NCI-H1105 treated with DMSO at 0.1 percent for 48 hours (cell line): ENCODE measurements around the gene FAM174C.
A peak's percentile ranks its signal among the peaks of the same experiment; 100 is the strongest.

Source experiments
- DNase-seq: peaks from one replicate; lab custom pipeline; 2025; lab: John Stamatoyannopoulos, UW

FAM174C gene

DNA sequence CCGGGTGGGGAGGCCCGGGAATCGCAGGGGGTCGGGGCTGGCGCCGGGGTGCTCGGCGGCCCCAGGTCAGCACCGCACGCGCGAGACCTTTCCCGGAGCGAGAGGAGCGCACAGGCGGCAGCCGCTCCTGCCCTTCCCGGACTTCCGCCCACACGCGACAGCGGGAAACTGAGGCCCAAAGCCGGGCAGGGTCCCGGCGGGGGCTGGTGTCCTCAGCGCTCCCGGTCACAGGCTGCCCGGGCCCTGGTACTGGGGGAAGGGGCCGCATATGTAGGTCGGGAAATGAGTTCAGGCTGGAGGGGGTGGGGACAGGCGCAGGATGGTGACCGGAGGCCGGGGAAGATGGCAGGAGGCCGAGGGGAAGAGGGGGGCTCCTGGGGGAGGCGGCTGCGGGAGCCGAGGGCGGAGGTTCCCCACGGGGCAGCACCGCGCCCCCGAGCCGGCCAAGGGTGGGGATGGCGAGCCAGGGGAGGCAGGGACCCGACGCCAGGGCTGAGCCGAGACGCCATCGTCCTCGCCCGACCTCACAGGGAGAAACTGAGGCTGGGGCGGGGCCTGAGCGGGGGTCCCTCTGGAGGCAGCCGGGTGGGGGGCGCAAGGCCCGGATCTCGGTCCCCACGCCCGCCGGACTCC, 38.2 kb upstream of the FAM174C start:
- peak; percentile 6 for DNase-seq

DNA sequence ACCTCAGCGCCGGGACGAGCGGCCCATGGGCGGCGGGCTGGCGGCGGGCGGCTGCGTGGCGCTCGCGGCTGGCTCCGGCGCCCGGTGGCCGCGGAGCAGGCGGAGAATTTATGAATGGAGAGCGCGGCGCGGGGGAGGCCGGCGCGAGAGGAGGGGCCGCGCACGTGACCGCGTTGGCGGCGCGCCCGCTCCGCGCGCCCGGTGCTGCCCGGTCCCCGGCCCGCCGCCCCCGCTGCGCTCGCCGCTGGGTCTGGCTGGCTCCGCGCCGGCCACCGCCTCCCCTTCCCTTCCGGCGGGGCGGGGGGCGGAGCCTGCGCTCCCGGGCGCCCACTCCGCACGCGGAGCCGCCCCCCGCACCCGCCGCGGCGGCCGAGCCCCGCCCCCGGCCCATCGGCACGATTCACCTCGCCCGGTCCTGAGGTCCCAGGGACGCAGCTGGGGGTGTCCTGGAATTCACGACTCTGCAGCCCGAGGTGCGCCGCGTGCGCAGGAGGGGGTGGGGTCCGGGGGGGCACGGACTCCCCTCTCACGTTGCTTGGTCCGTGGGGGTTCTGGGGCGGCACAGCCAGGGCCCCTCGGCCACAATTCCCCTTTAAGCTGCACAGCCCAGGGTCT, 37.5 kb upstream of the FAM174C start, which contains the start of gene CBARP:
CBARP (minus strand) TSS at position 252 of the 615 bp plus-strand sequence. CDS start 1,905 bp downstream, outside the sequence.
- peak; percentile 10 for DNase-seq

DNA sequence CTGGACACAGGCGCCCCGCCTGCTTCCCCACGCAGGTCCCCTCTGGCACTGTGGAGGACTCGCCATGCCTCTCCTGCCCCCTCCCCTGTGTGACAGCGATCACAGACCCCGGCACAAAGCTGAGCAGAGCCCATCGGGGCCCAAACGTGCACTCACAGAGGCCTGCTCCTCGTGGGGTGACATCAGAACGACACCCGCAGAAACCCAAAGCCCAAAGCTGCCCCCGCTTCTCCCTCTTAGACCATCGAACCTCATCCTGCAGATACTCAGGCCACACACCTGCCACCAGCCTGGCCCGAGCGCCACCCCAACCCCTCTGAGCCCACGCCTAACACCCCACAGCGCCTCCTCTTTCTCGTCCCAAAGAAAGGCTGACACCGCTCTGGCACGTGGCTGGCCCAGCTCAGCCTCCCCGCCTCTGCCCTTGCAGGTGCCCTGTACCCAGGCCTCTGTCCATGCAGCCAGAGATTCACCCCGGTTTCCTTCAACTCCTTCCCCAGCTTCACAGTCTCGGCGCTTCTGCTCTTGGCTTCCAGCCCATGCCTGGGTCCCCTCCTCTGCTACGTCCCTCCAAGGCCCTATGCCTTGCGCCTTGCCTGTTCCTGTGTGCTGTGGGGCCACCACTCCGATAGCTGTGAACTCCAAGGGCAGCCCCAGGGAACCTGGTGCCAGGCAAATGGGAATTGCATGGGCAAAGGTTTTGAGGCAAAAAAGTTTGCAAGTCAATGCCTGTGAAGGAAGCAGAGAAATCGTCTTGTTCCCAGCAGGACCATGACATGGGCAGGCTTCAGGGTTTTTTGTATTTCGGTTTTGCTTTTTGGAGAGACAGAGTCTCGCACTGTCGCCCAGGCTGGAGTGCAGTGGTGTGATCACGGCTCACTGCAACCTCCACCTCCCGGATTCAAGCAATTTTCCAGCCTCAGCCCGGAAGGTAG, 36.7 kb upstream of the FAM174C start:
- no peak for DNase-seq

DNA sequence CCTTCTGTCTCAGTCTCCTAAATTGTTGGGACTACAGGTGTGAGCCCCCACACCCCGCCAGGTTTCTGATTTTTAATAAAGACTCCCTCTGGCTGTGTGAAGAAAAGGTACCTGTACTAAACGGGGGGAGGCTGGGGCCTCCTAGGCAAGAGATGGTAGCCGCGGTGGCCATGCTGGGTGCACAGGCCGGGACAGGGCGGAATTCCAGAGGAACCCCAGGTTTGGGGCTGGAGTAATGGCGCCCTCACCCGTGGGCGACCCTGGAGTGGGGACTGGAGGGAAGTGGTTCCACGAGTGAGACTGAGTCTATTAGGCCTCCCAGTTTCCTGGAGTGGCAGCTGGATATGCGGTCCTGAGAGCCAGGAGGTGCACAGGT, 35.9 kb upstream of the FAM174C start:
- DNase-seq: no peak

DNA sequence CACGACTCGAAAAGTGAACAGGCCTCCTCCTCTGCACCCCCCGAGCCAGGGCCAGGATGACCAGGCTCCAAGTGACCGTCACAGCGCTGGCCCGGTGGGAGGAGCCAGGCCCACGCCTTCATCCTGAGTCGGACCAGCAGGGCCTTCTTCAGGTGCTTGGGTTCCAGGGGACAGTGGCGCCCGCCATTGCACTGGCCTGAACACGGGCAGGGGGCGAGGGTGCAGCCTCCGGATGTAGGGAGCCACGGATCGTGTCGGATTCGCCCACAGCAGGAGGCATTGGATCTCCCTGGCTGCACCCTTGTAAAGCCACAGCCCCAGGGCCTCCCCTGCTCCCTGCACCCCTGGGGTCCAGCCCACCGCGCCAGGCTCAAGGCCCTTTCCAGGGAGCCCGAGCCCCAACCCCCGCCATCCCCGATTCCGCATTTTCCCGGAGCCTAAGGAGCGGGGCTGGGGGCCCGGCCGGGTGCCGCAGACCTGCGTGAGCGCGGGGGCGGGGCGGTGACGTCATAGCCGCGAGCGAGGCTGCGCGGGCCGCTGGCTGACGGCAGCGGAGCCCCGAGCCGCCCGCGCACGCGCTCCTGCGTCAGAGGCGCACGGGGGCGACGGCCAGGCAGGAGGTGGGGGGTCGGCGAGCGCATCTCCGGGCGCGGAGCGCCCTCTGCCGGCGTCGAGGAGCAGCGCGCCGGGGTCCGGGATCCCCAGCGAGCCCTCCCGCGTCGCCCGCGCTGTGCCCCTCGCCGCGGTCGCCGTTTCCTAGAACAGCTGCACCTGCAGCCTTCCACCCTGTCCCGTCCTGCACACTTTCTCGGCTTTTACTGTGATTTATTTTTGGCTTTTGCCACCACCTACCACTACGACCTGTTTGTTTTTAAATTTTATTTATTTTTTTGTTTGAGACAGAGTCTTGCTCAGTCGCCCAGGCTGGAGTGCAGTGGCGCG, 35.3 kb upstream of the FAM174C start:
- DNase-seq: peak; percentile 83

DNA sequence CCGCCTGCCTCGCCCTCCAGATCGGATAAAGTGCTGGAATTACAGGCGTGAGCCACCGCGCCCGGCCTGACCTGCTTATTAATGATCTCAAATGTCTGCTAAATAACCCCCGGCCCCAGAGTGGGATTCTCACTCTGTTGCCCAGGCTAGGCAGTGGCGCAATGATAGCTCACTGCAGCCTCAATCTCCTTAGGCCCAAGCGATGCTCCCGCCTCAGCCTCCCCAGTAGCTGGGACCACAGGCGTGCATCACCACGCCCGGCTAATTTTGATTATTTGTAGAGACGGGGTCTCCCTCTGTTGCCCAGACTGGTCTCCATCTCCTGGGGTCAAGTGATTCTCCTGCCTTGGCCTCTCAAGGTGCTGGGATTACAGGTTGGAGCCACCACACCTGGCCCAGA, 34.4 kb upstream of the FAM174C start:
- no peak for DNase-seq

DNA sequence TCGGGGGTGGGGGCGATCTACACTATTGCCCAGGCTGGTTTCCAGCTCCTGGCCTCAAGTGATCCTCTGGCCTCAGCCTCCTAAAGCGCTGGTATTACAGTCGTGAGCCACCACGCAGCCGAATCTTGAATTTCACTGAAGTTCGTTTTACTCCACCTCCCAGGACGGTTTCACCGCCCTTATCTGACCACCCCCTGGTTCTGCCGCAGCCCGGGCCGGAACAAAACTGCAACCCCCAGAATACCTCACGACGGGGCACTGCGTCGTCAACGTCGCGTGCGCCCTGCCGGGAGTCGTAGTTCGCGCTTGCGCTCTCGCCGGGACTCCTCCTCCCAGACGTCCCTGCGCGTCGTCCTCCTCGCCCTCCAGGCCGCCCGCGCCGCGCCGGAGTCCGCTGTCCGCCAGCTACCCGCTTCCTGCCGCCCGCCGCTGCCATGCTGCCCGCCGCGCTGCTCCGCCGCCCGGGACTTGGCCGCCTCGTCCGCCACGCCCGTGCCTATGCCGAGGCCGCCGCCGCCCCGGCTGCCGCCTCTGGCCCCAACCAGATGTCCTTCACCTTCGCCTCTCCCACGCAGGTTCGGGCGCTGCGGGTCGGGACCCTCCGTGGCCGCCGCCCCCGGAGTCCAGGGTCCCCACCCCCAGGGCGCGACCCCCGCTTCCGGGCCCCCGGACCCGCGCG, 33.8 kb upstream of the FAM174C start, which contains the start of gene ATP5F1D:
ATP5F1D (plus strand) TSS at position 335 of the 679 bp plus-strand sequence; CDS start at position 435, 100 bp downstream.
- DNase-seq: peak; percentile 90

DNA sequence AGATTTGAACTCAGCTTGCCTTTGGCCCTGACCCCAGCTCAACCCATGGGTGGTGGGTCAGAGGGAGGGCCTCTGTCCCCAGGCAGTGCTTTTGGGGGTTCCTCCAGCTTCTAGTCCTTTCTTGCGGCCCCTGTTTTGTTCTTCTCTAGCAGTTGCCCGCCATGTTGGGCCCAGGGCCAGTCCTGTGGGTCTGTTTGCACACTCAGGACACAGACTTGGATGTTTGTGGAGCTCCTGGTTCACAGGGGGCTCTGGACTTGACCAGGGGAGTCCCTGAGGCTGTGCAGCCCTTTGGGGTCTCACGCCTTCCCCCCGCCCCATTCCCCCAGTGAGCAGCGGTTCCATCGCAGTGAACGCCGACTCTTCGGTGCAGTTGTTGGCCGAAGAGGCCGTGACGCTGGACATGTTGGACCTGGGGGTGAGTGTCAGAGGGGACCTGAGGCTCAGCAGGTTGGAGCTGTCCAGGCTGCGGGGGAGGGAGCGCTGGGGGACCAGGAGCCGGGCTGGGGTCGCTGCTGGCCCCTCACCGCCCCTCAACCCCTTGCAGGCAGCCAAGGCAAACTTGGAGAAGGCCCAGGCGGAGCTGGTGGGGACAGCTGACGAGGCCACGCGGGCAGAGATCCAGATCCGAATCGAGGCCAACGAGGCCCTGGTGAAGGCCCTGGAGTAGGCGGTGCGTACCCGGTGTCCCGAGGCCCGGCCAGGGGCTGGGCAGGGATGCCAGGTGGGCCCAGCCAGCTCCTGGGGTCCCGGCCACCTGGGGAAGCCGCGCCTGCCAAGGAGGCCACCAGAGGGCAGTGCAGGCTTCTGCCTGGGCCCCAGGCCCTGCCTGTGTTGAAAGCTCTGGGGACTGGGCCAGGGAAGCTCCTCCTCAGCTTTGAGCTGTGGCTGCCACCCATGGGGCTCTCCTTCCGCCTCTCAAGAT, 31.3 kb upstream of the FAM174C start:
- DNase-seq: peak; percentile 69

DNA sequence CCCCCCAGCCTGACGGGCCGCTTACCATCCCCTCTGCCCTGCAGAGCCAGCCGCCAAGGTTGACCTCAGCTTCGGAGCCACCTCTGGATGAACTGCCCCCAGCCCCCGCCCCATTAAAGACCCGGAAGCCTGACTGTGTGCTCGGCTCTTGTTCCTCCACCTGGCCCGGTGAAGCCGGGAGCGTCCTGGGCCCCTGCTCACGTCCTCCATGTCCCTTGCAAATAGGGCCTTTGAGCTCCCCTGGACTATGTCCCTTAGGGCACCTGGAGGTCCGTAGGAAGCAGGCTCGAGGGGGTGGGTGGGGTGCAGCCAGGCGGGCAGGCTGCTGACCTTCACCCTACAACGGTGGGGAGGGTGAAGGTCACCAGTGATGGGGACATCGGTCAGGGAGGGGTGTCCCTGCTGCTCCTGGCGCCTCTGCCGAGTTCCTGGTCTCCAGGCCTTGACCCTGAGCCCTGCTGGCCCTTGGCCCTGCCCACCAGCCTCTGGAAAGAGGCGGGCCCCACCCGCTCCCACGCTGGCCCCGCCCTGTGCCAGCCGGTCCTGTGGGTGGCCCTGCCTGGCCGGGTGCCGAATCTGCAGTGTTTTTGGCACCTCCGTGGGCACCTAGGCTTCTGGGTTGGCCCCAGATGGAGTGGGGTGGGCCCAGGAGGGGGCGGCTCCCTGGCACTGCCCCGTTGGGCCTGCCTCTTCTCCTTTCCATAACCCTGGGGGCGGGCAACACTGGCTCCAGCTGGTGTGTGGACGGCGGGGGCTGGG, 30.5 kb upstream of the FAM174C start:
- no peak for DNase-seq

DNA sequence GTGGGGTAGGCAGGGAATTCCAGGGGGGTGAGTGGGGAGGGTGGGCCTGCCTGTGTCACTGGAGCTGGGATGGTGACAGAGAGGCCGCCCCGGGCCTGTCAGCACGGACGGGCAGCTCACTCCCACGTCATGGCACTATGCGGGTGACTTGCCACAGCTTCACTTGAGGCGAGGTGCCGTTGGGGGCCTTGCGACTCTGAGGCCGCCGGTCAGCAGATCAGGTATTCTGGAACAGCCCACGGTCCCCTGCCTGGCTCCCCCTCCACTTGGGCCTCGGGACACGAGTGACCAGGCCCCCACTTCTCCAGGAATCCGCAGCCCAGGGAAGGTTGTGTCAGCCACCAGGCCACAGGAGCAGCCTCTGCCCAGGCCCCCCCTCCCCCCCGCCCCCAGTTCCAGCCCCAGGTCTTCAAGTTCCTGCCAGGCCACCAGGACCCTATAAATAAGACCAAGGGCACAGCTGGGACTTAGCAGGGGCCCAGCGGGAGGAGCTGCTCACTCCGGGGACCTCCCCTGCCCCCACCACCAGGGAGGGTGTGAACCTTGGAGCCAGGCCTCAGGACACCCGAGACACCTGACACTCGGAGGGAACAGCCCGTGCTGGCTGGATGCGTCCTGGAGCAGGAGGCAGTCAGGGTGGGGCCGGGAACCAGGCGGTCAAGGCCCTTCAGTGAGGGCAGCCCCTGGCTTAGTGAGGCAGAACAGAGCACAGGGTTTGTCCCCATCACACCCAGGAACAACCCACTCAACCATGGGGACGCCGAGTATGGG, 29.7 kb upstream of the FAM174C start:
- DNase-seq: no peak

DNA sequence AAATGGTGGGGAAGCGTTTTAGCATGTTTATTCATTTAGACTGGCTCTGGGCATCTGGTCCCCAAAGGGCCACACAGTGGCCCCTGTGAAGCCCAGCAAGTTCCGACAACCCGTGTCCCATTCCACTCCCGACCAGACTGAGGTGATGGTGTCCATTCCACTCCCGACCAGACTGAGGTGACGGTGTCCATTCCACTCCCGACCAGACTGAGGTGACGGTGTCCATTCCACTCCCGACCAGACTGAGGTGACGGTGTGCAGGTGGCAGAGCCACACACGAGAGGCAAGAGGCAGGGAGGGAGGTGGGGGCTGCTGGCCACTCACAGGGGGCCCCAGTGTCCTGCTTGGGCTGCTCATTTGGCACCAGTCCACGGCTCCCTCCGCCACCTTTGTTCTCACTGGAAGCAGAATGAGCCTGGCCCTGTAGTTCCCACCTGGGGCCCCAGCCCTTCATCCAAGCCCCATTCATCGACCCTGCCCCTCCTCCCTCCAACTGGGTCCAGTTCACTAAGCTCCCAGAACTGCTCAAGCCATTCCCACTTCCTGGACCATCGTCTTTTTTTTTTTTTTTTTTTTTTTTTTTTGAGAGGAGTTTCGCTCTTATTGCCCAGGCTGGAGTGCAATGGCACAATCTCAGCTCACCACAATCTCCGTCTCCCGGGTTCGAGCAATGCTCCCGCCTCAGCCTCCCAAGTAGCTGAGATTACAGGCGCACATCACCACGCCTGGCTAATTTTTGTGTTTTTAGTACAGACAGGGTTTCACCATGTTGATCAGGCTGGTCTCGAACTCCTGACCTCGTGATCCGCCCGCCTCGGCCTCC, 28.9 kb upstream of the FAM174C start:
- peak; percentile 11 for DNase-seq

DNA sequence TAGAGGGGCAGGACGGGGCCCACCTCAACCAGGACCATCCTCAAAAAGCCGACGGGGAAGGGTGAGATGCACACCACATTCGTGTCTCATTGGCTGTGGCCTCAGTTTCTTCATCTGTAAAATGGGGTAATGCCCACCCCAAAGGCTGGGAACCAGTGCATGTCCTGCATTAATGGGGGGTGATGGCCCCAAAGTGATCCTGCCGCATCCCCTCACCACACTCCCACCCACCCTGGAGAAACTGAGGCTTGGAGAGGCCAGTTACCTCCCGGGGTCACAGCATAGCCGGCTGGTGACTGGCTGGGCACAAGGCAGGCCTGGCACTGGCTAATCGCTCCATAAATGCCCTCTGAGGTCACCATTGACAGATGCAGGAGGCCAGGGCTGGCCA, 27.6 kb upstream of the FAM174C start:
- DNase-seq: no peak

DNA sequence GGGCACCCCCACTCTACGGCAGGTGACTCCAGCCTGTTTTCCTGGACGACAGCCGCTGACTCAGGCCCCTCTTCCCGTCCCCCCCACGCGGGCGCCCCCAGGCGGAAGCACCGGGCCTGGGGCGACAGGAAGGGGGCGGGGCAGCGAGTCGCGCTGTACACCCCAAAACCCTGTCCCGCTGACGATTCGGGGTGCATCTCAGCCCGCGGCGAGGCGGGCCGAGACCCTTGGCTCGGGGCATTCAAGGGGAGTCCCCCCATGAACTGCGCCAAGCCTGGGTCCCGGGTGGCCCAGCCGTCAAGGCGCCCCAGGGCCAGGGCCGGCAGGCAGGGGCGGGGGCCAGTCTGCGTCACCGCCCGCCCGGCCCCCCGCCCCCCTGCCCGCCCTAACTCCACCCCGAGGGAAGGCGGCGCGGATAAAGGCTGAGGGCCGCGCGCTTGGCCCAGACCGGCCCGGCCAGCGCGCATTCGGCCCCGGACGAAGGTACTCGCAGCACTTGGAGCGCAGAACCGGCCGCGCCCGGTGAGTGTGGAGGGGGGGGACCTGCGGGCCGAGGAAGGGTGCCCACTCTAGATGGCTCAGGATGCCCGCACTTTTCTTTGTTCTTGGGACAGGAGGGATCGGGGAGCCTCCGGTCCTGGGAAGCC, 27.1 kb upstream of the FAM174C start, which contains the start of gene MIDN:
MIDN (plus strand) TSS at position 445 of the 647 bp plus-strand sequence. CDS start 1,714 bp downstream, outside the sequence.
- peak; percentile 44 for DNase-seq

DNA sequence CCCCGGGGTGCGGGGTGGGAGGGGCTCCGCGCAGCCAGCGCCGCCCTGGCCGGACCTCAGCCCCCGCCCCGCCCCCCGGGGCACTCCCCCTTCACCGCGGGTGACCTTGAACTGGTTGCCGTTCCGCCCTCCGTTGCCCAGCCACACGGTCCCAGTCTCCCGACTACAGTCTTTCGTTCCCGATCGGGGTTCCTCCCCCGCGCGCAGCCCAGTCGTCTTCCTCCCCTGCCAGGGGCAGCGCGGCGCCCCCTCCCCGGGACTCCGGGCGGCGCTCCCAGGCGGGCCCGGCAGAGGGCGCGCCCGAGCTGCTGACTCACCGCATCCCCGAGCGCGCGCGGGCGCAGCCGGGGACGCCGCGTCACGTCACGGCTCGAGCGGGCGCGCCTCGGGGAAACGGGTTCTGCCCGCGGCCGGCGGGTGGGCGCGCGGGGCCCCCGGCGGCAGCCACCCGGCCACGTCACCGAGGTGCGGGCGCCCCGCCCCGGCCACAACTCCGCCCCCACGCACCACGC, 26.5 kb upstream of the FAM174C start:
- DNase-seq: peak; percentile 58

DNA sequence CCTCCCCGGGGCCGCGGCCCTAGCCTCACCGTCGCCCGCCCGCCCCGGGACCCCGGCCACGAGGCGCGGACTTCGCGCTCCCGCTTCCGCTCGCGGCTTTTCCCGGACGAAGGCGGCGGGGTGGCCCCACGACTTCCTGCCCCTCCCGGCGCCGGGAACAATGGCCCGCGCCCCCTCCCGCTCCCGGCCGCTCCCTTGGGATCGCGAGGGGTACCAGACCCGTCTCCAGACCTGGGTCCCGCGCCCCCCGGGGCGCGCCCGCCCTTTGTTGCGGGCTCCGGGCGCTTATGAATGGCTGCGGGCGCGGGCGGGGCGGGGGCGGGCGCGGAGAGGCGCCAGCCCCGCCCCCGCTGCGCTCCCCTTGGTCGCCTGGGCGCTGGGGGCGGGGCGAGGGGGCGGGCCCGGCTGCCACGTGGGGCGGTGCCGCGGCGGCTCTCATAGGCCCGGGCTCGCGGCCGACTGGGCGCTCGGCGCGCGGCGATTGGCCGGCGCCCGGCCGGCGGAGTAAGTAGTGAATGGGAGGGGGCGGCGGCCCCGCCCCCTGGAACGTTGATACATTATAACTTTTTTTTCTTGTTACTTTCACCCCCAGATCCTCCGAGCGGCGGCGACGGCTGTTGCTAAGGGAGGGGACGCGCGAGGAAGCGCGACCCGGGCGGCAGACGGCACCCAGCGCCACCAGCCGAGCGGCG, 25.9 kb upstream of the FAM174C start:
- peak; percentile 94 for DNase-seq

DNA sequence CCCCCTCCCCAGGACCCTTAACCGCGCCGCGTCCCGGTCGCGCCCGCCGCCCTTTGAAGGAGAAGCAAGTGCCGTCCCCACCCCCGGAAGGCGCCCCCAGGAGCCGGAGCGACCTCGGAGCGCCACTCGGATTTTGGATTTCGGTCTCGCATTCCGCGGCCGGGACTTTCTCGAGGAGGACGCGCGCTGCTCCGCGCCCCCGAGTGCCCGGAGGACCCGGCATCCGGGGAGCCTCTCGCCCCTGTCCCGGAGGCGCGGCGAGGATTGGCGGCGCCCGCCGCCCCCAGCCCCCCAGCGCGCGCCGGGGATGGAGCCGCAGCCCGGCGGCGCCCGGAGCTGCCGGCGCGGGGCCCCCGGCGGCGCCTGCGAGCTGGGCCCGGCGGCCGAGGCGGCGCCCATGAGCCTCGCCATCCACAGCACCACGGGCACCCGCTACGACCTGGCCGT, 25.3 kb upstream of the FAM174C start:
- no peak for DNase-seq
